ENCODE measurements around the gene RPL41. TPM values are rescaled to one million over a fixed set of nuclear protein-coding genes. Genes with fewer than 3 reads are reported as not detected.

RPL41 gene
- polyA plus RNA-seq, 1 of the 3 experiments (the other 2 are of a cell fraction): 12,464 TPM

DNA sequence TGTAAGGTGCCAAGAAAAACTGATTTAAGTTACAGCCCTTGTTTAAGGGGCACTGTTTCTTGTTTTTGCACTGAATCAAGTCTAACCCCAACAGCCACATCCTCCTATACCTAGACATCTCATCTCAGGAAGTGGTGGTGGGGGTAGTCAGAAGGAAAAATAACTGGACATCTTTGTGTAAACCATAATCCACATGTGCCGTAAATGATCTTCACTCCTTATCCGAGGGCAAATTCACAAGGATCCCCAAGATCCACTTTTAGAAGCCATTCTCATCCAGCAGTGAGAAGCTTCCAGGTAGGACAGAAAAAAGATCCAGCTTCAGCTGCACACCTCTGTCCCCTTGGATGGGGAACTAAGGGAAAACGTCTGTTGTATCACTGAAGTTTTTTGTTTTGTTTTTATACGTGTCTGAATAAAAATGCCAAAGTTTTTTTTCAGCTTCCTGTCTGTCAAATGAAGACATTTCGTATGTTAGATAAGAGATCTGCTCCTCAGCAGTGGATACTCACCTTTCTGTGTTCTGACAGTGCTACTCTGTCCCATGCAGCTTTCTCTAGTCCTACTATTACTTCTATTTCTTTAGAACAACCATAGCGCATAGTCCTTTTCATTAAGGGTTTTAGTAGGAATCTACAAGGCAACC is 13.2 kb upstream of the RPL41 start:
- peaks cover 5 to 19% of the 10 kb centered on the region in 2 experiments; a peak in 3 of 4 replicates for H3K4me1 ChIP-seq (ENCODE audit: control insufficient read depth in 1 of 2, insufficient read depth in 2 of 2, low read depth in 1 of 2, low read length in 1 of 2)
- ChIA-PET CTCF (interaction anchor here (1.1 to 1.5 kb wide), 3 partner anchors 22 to 74 kb away, joined by 3 to 5 read pairs (median 3); no protein-coding TSS in a partner anchor), POLR2A (interaction anchor here (1.3 to 2.5 kb wide), 6 partner anchors 13 to 257 kb away, joined by 3 to 33 read pairs (median 6); partner anchors contain the start of genes ERBB3, IKZF4, RPL41 and STAT2)
- H3K79me2 ChIP-seq (ENCODE audit: insufficient read depth): peaks cover 38% of the 10 kb centered on the region
- H3K9me2 ChIP-seq: no peaks in the 10 kb centered on the region
- H3K36me3 ChIP-seq (replicated peaks in 1 of 2; ENCODE audit: control insufficient read depth in 1 of 2, insufficient read depth in 2 of 2, low read length in 1 of 2): peaks cover 19 to 22% of the 10 kb centered on the region in 2 experiments
- H3K9me3 ChIP-seq: no peaks in the 10 kb centered on the region
- TF ChIP-seq MXI1 (IDR thresholded peaks at IDR 0.05; ENCODE audit: low read depth, low read length) (no peak), RAD21 (IDR thresholded peaks at IDR 0.05; ENCODE audit: low read length) (no peak), MEF2A (IDR thresholded peaks at IDR 0.05; ENCODE audit: borderline replicate concordance, low read depth) (no peak), SIN3A (IDR thresholded peaks at IDR 0.05; ENCODE audit: borderline replicate concordance, low read depth, low read length) (no peak), EZH2phosphoT487 (IDR thresholded peaks at IDR 0.05; ENCODE audit: borderline replicate concordance, low read depth) (no peak), TEAD4 (IDR thresholded peaks at IDR 0.05; ENCODE audit: borderline replicate concordance, insufficient read depth) (no peak), FOXM1 (IDR thresholded peaks at IDR 0.05; ENCODE audit: low read depth) (no peak), RCOR1 (IDR thresholded peaks at IDR 0.05; ENCODE audit: low read length) (no peak), POLR2AphosphoS5 (IDR thresholded peaks at IDR 0.05; ENCODE audit: low read depth, low read length) (no peak), TCF12 (IDR thresholded peaks at IDR 0.05) (no peak), RXRA (IDR thresholded peaks at IDR 0.05; ENCODE audit: borderline replicate concordance, low read depth) (no peak), NRF1 (IDR thresholded peaks at IDR 0.05; ENCODE audit: low read depth, low read length) (no peak)
- TF ChIP-seq, protein P1, sequence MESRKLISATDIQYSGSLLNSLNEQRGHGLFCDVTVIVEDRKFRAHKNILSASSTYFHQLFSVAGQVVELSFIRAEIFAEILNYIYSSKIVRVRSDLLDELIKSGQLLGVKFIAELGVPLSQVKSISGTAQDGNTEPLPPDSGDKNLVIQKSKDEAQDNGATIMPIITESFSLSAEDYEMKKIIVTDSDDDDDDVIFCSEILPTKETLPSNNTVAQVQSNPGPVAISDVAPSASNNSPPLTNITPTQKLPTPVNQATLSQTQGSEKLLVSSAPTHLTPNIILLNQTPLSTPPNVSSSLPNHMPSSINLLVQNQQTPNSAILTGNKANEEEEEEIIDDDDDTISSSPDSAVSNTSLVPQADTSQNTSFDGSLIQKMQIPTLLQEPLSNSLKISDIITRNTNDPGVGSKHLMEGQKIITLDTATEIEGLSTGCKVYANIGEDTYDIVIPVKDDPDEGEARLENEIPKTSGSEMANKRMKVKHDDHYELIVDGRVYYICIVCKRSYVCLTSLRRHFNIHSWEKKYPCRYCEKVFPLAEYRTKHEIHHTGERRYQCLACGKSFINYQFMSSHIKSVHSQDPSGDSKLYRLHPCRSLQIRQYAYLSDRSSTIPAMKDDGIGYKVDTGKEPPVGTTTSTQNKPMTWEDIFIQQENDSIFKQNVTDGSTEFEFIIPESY (IDR thresholded peaks at IDR 0.05; ENCODE audit: borderline replicate concordance, low read depth): no peak
- TF ChIP-seq, protein P2, sequence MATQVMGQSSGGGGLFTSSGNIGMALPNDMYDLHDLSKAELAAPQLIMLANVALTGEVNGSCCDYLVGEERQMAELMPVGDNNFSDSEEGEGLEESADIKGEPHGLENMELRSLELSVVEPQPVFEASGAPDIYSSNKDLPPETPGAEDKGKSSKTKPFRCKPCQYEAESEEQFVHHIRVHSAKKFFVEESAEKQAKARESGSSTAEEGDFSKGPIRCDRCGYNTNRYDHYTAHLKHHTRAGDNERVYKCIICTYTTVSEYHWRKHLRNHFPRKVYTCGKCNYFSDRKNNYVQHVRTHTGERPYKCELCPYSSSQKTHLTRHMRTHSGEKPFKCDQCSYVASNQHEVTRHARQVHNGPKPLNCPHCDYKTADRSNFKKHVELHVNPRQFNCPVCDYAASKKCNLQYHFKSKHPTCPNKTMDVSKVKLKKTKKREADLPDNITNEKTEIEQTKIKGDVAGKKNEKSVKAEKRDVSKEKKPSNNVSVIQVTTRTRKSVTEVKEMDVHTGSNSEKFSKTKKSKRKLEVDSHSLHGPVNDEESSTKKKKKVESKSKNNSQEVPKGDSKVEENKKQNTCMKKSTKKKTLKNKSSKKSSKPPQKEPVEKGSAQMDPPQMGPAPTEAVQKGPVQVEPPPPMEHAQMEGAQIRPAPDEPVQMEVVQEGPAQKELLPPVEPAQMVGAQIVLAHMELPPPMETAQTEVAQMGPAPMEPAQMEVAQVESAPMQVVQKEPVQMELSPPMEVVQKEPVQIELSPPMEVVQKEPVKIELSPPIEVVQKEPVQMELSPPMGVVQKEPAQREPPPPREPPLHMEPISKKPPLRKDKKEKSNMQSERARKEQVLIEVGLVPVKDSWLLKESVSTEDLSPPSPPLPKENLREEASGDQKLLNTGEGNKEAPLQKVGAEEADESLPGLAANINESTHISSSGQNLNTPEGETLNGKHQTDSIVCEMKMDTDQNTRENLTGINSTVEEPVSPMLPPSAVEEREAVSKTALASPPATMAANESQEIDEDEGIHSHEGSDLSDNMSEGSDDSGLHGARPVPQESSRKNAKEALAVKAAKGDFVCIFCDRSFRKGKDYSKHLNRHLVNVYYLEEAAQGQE (IDR thresholded peaks at IDR 0.05; ENCODE audit: low read depth, low read length): no peak
- TF ChIP-seq, protein P3, sequence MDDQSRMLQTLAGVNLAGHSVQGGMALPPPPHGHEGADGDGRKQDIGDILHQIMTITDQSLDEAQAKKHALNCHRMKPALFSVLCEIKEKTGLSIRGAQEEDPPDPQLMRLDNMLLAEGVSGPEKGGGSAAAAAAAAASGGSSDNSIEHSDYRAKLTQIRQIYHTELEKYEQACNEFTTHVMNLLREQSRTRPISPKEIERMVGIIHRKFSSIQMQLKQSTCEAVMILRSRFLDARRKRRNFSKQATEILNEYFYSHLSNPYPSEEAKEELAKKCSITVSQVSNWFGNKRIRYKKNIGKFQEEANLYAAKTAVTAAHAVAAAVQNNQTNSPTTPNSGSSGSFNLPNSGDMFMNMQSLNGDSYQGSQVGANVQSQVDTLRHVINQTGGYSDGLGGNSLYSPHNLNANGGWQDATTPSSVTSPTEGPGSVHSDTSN (IDR thresholded peaks at IDR 0.05): no peak
- TF ChIP-seq, protein P4, sequence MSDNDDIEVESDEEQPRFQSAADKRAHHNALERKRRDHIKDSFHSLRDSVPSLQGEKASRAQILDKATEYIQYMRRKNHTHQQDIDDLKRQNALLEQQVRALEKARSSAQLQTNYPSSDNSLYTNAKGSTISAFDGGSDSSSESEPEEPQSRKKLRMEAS (IDR thresholded peaks at IDR 0.05; ENCODE audit: low read depth): no peak
- TF ChIP-seq, protein P5, sequence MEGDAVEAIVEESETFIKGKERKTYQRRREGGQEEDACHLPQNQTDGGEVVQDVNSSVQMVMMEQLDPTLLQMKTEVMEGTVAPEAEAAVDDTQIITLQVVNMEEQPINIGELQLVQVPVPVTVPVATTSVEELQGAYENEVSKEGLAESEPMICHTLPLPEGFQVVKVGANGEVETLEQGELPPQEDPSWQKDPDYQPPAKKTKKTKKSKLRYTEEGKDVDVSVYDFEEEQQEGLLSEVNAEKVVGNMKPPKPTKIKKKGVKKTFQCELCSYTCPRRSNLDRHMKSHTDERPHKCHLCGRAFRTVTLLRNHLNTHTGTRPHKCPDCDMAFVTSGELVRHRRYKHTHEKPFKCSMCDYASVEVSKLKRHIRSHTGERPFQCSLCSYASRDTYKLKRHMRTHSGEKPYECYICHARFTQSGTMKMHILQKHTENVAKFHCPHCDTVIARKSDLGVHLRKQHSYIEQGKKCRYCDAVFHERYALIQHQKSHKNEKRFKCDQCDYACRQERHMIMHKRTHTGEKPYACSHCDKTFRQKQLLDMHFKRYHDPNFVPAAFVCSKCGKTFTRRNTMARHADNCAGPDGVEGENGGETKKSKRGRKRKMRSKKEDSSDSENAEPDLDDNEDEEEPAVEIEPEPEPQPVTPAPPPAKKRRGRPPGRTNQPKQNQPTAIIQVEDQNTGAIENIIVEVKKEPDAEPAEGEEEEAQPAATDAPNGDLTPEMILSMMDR (IDR thresholded peaks at IDR 0.05): no peak
- TF ChIP-seq, protein P6, sequence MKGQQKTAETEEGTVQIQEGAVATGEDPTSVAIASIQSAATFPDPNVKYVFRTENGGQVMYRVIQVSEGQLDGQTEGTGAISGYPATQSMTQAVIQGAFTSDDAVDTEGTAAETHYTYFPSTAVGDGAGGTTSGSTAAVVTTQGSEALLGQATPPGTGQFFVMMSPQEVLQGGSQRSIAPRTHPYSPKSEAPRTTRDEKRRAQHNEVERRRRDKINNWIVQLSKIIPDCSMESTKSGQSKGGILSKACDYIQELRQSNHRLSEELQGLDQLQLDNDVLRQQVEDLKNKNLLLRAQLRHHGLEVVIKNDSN (IDR thresholded peaks at IDR 0.05; ENCODE audit: borderline replicate concordance, low read depth): no peak
- H3F3A ChIP-seq (replicated peaks; ENCODE audit: insufficient read depth): peaks cover 11% of the 10 kb centered on the region
- H4K20me1 ChIP-seq (ENCODE audit: insufficient read depth): 0 out of 2 replicates have a peak, but pooled peaks cover 3% of the 10 kb centered on the region
- peak overlapping the region; percentile 89 to 90 for H3K4me3 ChIP-seq (ENCODE audit: low read depth in 2 of 2, low read length in 1 of 2)
- WGBS (ENCODE audit: low lambda C conversion rate): 80% methylated on average over 6 of the region's 6 CpGs
- H3K4me2 ChIP-seq: peak overlapping the region; percentile 74
- H3K27me3 ChIP-seq (ENCODE audit: insufficient read depth): no peaks in the 10 kb centered on the region
- H3K9ac ChIP-seq: peak overlapping the region; percentile 71
- H3K27ac ChIP-seq (ENCODE audit: low read depth in 2 of 2, low read length in 1 of 2): peak overlapping the region; percentile 58 to 83; a peak in 3 of 4 replicates
- no peak for DNase-seq
- peak overlapping the region; percentile 87 for H2AFZ ChIP-seq (ENCODE audit: low read depth)
